PFSK-1 (cell line): ENCODE measurements around the gene ZFYVE27.

ENCODE experiments used
- POLR2AphosphoS5 ChIP-seq: IDR thresholded peaks from 2 replicates; pipeline ENCODE4 v1.6.1; 2012; ENCODE audit warnings: low read depth, mild to moderate bottlenecking, control low read depth, low read length, moderate library complexity
- TAF1 ChIP-seq: IDR thresholded peaks from 2 replicates; pipeline ENCODE4 v1.6.1; 2012; ENCODE audit warnings: low read length, control low read depth, borderline replicate concordance; ENCODE audit not compliant: insufficient read depth
- TF ChIP-seq, protein P1 (sequence below), 2 experiments: IDR thresholded peaks; 2 replicates each; pipeline versions ENCODE4 v1.6.1 to v1.8.0; 2011 to 2012; ENCODE audit warnings: low read depth in 2 of 2, low read length in 2 of 2, control low read depth in 1 of 2, inconsistent platforms in 1 of 2, mild to moderate bottlenecking in 1 of 2, moderate library complexity in 1 of 2; ENCODE audit not compliant: insufficient read depth in 1 of 2

DNA sequence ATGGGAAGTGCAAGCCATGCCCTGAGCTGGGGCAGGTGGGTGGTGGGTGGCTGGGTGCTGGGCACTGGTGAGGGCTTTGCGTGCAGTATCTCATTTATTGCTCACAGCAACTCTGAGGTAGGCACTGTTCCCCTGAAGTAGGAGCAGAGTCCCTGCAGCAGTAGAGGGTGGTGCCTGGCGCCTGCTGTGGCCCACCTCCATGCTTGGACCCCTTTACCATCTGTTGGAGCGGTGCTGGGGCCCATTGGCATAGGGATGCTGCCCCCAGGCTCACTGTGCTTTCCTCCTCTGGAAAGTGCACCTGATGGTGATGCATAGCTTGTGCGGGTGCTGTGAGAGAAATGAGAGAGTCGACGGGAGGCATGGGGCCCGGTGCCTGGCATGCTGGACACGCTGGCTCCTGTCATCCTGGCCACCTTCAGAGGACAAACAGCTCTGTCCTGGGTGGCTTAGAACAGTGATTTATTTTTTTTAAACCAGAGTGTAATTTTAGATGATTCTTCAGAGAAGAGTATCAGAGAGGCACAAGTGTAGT is 24.5 kb downstream of the ZFYVE27 start:
- TF ChIP-seq TAF1, result no peak
- TF ChIP-seq POLR2AphosphoS5, result no peak
- TF ChIP-seq, protein P1, sequence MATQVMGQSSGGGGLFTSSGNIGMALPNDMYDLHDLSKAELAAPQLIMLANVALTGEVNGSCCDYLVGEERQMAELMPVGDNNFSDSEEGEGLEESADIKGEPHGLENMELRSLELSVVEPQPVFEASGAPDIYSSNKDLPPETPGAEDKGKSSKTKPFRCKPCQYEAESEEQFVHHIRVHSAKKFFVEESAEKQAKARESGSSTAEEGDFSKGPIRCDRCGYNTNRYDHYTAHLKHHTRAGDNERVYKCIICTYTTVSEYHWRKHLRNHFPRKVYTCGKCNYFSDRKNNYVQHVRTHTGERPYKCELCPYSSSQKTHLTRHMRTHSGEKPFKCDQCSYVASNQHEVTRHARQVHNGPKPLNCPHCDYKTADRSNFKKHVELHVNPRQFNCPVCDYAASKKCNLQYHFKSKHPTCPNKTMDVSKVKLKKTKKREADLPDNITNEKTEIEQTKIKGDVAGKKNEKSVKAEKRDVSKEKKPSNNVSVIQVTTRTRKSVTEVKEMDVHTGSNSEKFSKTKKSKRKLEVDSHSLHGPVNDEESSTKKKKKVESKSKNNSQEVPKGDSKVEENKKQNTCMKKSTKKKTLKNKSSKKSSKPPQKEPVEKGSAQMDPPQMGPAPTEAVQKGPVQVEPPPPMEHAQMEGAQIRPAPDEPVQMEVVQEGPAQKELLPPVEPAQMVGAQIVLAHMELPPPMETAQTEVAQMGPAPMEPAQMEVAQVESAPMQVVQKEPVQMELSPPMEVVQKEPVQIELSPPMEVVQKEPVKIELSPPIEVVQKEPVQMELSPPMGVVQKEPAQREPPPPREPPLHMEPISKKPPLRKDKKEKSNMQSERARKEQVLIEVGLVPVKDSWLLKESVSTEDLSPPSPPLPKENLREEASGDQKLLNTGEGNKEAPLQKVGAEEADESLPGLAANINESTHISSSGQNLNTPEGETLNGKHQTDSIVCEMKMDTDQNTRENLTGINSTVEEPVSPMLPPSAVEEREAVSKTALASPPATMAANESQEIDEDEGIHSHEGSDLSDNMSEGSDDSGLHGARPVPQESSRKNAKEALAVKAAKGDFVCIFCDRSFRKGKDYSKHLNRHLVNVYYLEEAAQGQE (IDR thresholded peaks at IDR 0.05; ENCODE audit: insufficient read depth in 1 of 2, low read depth in 2 of 2, low read length in 2 of 2), result no peak
